ENCODE measurements around the gene UBC.

- no peak for TF ChIP-seq POLR2A (IDR thresholded peaks at IDR 0.05; ENCODE audit: low read depth, low read length)
- no peak for TF ChIP-seq PAX5 (IDR thresholded peaks at IDR 0.05; ENCODE audit: insufficient read depth, low read length, severe bottlenecking)
- no peak for TF ChIP-seq TAF1 (IDR thresholded peaks at IDR 0.05; ENCODE audit: low read depth, low read length)
- no peak for TF ChIP-seq POLR2AphosphoS5 (IDR thresholded peaks at IDR 0.05; ENCODE audit: low read depth, low read length)
- no peak for TF ChIP-seq SPI1 (IDR thresholded peaks at IDR 0.05; ENCODE audit: low read depth, low read length)
Measured at GRCh38 chr12:124928912-124929530, 14.6 kb upstream of the UBC start.

All from GM12891 (cell line).